ENCODE data around the gene DPH2.

DPH2 gene

DNA sequence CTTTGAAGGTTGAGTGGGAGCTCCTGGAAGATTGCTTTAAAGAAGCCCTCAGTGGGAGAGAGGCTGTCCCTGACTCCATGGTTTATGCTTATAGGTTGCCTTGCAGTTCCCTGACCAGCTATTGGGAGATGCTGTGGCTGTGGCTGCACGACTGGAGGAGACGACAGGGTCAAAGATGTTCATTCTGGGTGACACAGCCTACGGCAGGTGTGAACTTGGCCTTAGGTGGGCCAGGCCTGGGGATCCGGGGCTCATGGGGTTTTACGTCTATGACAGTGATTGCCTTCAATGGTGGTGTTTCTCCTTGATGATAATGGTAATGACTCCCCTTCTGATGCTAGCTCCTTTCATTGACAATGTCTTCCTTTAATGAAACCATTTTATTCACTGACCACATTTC, 692 bp downstream of the DPH2 start:
- no peak for DNase-seq

DNA sequence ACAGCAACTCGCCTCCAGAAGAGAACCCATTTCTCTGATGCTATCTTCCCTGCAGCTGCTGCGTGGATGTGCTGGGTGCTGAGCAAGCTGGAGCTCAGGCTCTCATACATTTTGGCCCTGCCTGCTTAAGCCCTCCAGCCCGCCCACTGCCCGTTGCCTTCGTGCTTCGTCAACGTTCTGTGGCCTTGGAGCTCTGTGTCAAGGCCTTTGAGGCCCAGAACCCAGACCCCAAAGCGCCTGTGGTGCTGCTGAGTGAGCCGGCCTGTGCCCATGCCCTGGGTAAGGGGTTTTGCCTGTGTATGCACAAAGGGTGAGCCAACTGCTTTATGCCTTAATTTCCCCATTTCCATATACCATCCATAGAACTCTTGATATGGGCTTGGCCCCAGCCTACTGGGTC, 1.1 kb downstream of the DPH2 start:
- DNase-seq = no peak

DNA sequence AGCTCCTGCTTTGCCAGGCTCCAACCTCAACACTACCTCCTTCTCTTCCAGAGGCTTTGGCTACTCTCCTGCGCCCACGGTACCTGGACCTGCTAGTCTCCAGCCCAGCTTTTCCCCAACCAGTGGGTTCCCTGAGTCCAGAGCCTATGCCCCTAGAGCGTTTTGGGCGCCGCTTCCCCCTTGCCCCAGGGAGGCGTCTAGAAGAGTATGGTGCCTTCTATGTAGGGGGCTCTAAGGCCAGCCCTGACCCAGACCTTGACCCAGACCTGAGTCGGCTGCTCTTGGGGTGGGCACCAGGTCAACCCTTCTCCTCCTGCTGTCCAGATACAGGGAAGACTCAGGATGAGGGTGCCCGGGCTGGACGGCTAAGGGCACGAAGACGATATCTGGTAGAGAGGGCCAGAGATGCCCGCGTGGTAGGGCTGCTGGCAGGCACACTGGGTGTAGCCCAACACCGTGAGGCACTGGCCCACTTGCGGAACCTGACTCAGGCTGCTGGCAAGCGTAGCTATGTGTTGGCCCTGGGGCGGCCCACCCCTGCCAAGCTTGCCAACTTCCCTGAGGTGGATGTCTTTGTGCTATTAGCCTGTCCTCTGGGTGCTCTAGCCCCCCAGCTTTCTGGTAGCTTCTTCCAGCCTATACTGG, 1.6 kb downstream of the DPH2 start:
- no peak for DNase-seq

- no peak for DNase-seq
These were observed 4.2 kb downstream of the DPH2 start for GRCh38 chr1:43973981-43974442.

- peak; percentile 90 for DNase-seq
These were observed 4.8 kb downstream of the DPH2 start, which contains the start of gene ATP6V0B for GRCh38 chr1:43974443-43975248. Gene ATP6V0B (plus strand): TSS chr1:43974960. CDS start chr1:43975041, 81 bp downstream.

GRCh38 chr1:43975249-43975961, 5.6 kb downstream of the DPH2 start:
- DNase-seq = peak; percentile 40

GRCh38 chr1:43976045-43976444, 6.2 kb downstream of the DPH2 start:
- DNase-seq = no peak

GRCh38 chr1:43976890-43977289, 7.1 kb downstream of the DPH2 start:
- DNase-seq = no peak

DNA sequence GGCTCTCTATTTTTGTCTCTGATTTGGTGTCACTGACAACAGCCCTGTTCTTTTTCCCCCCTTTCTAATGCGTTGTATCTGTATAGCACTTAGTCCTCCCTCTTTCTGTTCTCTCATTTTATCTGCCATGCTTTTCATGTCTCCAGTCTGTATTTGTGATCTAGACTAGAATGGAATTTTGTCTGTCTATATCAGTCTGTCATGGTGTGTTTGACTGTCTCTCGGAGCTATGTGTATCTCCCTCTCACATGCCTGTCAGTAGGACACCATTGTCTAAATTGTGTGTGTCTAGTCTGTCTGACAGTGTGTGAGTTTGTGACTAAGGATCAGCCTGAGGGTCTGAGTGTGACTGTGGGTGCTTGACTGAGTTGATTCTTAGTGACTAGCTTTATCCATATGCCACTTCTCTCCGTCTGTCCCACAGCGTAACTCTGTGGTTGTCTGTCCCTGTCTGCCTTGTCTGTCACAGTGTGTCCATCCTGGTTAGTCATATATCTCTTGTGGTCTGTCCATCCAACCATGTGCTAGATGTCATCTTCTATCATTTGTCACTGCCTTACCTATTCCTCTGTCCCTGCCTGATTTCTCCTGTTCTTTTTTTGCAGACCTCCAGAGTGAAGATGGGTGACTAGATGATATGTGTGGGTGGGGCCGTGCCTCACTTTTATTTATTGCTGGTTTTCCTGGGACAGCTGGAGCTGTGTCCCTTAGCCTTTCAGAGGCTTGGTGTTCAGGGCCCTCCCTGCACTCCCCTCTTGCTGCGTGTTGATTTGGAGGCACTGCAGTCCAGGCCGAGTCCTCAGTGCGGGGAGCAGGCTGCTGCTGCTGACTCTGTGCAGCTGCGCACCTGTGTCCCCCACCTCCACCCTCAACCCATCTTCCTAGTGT, 7.8 kb downstream of the DPH2 start:
- no peak for DNase-seq

- DNase-seq = no peak
These were observed 8.4 kb downstream of the DPH2 start for GRCh38 chr1:43978264-43978550.

GRCh38 chr1:43978551-43979260, 8.9 kb downstream of the DPH2 start, which contains the start of gene B4GALT2:
Gene B4GALT2 (plus strand): TSS chr1:43979210. CDS start chr1:43981161, 1,951 bp downstream.
- DNase-seq = no peak

GRCh38 chr1:43979261-43979527, 9.4 kb downstream of the DPH2 start:
- DNase-seq = no peak

DNA sequence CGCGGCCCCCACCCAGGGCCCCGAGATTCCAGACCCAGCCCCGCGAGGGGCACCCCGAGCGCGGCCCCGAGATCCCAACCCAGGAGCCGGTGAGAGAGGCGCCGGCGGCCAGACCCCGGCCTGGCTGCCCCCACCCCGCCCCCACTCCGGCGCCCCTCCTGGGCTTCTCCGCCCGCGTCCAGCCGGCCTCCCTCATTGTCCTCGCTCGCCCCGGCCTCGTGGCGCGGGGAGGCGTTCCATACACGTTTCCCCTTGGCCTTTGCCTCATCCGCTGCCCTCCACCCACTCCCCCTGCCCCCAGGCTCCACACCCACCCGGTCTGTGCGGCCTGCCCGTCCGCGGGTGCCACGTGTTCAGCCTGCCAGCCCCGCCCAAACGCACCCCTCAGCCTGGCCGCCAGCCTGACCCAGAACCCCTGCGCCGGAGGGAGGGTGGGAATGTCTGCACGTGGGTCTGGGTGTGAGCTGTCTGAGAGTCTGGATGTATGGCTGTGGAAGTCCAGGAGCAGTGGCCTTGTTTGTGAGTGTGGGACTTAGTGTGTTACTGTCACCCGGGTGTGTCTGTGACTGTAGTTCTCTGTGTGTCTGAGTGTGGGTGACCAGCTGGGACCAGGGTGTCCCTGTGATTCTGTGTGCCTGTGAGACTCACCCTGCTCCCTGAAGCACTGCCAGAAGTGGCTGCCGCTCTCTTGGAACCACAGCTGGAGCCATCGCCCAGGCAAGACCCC, 9.9 kb downstream of the DPH2 start:
- DNase-seq = no peak

DNA sequence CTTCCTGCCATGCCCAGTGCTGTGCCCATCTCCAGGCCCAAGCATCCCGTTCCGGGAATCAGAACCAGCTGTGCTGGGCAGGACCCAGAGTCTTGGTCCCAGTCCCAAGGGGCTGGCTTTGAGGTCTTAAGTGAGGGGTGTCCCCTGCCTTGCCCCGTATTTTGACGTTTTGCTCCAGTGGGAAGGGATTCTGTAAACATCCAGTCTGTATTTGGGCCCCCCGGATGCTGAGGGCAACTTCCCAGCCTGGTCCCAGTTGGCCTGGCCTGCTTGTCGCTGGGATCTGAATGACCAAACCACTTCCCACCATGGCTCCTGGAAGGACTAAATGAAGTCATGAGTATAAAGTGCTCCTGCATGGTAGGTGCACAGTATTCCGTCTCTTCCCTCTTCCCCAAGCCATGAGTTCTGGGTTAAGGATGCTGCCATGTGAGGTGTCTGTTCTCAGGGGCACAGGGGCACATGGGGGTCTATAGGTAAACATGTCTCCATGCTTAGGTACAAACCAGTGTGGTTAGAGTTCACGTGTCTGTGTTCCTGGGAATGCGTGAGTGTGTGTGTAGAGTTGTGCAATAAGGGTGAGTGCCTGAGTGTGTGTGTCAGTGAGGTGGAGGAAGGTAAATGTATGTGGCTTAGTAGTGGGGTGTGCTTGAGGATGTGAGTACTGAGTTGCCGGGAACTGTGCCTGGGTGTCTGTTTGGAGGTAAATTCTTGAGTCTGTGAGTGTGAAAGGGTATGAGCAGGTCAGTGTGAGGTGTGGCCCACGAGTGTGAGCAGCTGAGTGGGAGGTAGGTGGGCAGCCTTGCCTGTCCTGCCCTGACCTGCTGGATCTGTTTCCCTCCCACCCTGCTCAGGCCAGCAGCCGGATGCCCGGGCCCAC, 10.7 kb downstream of the DPH2 start:
- no peak for DNase-seq

- DNase-seq = no peak
These were observed 11.3 kb downstream of the DPH2 start for GRCh38 chr1:43981135-43981491.

GRCh38 chr1:43981636-43982035, 11.8 kb downstream of the DPH2 start:
- no peak for DNase-seq

DNA sequence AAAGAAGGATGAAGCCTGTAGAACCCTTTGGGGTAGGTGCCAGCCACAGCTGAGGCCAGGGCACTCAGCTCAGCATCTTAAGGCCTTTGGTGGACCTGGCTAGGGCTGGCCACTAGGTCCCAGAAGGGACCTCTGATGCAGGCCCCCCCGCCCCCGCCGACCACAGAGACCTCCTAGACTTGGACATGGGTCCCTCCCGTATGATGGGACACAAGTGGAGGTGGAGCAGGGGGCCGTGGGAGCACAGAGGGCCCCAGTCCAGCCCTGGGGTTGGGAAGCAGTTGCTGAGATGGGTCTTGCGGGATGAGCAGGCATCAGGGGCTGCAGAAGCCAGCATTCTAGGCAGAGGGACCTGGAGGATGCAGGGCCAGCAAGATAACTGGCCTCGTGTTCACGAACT, 12.4 kb downstream of the DPH2 start:
- DNase-seq = no peak

DNA sequence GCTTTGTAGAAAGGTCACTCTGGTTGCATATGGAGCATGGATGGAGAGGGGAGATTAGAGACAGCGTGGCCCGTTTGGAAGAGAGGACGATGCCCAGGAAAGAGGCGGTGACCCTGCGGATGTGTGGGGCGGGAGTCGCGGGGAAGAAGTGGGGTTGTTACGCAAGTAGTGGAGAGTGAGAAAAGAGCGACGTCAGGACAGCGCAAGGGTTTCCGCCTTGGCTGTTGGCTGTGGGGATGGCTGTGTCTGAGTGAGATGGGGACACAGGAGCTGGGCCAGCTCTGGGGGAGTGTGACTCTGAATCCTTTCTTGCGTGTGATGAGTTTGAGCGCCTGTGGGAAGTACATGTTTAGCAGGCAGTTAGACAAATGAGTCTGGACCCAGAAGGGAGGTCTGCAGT, 13.0 kb downstream of the DPH2 start:
- DNase-seq = no peak

DNA sequence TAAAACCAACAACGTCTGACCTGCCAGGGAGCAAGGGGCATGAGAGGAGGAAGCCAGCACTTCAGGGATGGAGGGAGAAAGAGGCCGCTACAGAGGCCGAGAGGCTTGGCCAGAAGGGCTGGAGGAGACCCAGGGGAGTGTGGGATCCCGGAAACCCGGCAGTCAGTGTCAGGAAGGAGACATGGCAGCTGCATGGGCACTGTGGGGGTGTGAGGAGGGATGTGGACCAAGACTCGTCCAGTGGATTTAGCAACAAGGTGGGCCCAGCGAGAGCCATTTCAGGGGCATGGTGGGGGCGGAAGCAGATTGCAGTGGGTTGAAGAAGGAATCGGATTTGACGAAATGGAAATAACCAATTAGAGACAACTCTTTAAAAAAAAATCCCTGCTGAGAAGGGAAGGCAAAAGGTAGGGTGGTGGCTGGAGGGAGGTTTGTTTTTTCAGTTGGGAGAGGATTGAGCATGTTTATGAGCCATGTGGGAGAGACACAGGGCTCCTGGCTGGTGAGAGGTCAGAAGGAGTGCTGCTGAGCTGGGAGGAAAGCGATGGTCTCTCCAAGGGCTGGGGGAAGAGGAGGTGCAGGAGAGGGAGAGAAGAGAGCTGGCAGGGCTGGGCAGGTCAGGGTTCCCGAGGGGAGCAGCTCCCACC, 13.6 kb downstream of the DPH2 start:
- no peak for DNase-seq

- no peak for DNase-seq
These were observed 15.0 kb downstream of the DPH2 start for GRCh38 chr1:43984855-43985254.

Measured in effector CD8-positive, alpha-beta T cell (primary cell).